RWPE2 (cell line): Measurements from ENCODE around the gene LMNTD1.

ENCODE experiments used
- ATAC-seq: fragments of 200-7000 bp; cut with Tn5 transposase; 3 replicates; pipeline ENCODE4 v1.9.1; 2021; ENCODE audit warnings: low read depth
- DNase-seq: peaks from one replicate; pipeline ENCODE4 v3.0.0-alpha.2; 2020; ENCODE audit warnings: low spot score
- H3K27ac ChIP-seq: fragments of 450-650 bp; 2 replicates; pipeline ENCODE4 v1.5.1; 2017; ENCODE audit warnings: mild to moderate bottlenecking; ENCODE audit not compliant: poor library complexity, severe bottlenecking
- H3K27me3 ChIP-seq: fragments of 250-450 bp; sonication (Bioruptor Pico); 2 replicates; pipeline ENCODE4 v1.5.1; 2021; ENCODE audit warnings: mild to moderate bottlenecking, moderate library complexity; ENCODE audit not compliant: insufficient read depth, poor library complexity, severe bottlenecking
- H3K36me3 ChIP-seq: fragments of 250-450 bp; sonication (Bioruptor Pico); 2 replicates; pipeline ENCODE4 v1.5.1; 2020; ENCODE audit warnings: low read depth, mild to moderate bottlenecking, moderate library complexity
- H3K4me1 ChIP-seq: fragments of 250-450 bp; sonication (Bioruptor Pico); 2 replicates; pipeline ENCODE4 v1.5.1; 2021; ENCODE audit warnings: mild to moderate bottlenecking, moderate library complexity; ENCODE audit not compliant: insufficient read depth, poor library complexity, severe bottlenecking
- H3K4me3 ChIP-seq: fragments of 250-450 bp; sonication (Bioruptor Pico); 2 replicates; pipeline ENCODE4 v1.5.1; 2021; ENCODE audit warnings: mild to moderate bottlenecking, moderate library complexity; ENCODE audit not compliant: severe bottlenecking
- H3K9me3 ChIP-seq: fragments of 250-450 bp; sonication (Bioruptor Pico); 2 replicates; pipeline ENCODE4 v1.5.1; 2021; ENCODE audit warnings: mild to moderate bottlenecking, moderate library complexity; ENCODE audit not compliant: severe bottlenecking
- TF ChIP-seq, protein P1 (sequence below): fragments of 450-650 bp; IDR thresholded peaks from one replicate; pipeline ENCODE4 v1.5.1; 2017; ENCODE audit warnings: mild to moderate bottlenecking, moderate library complexity; ENCODE audit not compliant: poor library complexity, severe bottlenecking

The LMNTD1 gene

DNA sequence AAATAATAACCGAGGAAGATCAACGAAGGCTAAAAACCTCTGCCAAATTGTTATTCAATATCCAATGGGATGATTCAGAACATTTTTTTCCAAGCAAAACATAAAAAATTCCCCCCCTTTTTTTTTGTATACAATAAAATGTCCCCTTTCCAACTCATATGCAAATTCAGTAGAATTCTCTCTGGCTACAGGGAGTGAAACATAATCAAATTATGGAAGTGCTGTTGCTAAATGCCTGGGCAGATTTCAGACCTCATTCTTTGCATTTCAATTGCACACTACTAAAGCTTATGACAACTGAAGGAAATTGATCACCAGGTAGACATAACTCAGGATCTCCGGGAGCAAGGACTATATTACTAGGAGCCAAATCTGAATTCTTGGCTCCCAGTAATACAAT, 51.0 kb downstream of the LMNTD1 start:
- ATAC-seq, result no peak
- H3K4me3 ChIP-seq, result no peak overlapping the region

DNA sequence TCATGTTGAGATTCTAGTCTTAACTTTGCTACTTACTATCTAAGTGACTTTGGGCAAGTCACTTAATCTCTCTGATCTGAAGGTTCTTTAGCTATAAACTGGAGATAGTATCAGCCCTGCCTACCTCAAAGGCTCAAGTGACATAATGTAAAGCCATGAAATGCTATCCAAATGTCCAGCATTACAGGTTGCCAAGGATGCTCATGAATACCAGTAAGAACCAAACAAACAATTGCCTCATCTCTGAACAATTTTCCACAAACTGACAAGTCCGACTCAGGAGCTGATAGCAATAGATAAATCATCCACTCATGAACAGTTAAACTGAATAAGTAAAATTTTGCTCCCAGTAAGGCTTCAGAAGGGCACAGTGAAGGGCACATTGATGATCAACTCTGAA, 51.5 kb downstream of the LMNTD1 start:
- no peaks in the 10 kb centered on the region for H3K4me1 ChIP-seq
- TF ChIP-seq, protein P1, sequence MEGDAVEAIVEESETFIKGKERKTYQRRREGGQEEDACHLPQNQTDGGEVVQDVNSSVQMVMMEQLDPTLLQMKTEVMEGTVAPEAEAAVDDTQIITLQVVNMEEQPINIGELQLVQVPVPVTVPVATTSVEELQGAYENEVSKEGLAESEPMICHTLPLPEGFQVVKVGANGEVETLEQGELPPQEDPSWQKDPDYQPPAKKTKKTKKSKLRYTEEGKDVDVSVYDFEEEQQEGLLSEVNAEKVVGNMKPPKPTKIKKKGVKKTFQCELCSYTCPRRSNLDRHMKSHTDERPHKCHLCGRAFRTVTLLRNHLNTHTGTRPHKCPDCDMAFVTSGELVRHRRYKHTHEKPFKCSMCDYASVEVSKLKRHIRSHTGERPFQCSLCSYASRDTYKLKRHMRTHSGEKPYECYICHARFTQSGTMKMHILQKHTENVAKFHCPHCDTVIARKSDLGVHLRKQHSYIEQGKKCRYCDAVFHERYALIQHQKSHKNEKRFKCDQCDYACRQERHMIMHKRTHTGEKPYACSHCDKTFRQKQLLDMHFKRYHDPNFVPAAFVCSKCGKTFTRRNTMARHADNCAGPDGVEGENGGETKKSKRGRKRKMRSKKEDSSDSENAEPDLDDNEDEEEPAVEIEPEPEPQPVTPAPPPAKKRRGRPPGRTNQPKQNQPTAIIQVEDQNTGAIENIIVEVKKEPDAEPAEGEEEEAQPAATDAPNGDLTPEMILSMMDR, result no peak
- H3K9me3 ChIP-seq, result no peaks in the 10 kb centered on the region
- no peak overlapping the region for H3K27ac ChIP-seq
- DNase-seq (no peak), ATAC-seq (no peak)
- no peaks in the 10 kb centered on the region for H3K36me3 ChIP-seq
- no peaks in the 10 kb centered on the region for H3K27me3 ChIP-seq
- no peak overlapping the region for H3K4me3 ChIP-seq

More for the DNA sequence above, 51.0 kb downstream of the LMNTD1 start:
- Histone ChIP-seq H3K4me1 (no peaks in the 10 kb centered on the region), H3K9me3 (no peaks in the 10 kb centered on the region), H3K27me3 (no peaks in the 10 kb centered on the region), H3K27ac (no peak overlapping the region), H3K36me3 (no peaks in the 10 kb centered on the region)
- TF ChIP-seq, protein P1, result no peak
- DNase-seq, result no peak

DNA sequence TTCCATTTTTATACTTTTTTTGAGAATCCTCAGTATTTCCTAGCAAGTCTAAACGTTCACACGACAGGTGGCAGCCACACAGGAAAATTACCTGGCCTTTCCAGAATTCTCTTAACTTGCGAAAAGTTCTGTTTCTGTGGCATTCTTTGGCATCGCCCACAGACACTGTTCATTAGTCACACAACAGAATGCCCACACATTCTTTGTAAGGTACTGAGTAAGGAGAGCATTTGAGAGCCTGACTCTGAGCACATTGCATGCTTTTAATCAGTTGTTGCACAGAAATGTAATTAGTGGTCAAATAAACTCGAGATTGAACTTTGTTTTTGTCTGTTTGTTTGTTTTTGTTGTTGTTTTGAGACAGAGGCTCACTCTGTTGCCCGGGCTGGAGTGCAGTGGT, 52.4 kb downstream of the LMNTD1 start:
- no peak overlapping the region for H3K4me3 ChIP-seq

DNA sequence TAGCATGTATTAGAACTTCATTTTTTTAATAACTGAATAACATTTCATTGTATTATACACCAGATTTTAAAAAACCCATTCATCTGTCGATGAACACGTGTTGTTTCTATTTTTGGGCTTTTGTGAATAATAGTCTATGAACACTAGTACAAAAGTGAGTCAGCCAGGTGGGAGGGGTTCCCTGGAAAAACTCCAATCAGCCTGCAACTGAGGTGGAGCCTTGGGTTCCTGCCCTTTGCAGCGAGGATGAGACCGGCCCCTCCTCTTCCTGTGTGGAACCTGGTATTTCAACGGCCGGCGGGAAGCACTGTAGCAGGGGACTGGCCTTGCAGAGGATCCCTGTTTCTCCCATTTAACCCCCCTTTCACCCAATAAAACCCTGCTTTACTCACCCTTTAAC, 56.1 kb downstream of the LMNTD1 start:
- Histone ChIP-seq H3K27me3 (no peaks in the 10 kb centered on the region), H3K4me1 (peaks cover 12% of the 10 kb centered on the region), H3K4me3 (no peak overlapping the region), H3K9me3 (no peaks in the 10 kb centered on the region), H3K27ac (no peak overlapping the region), H3K36me3 (no peaks in the 10 kb centered on the region)
- ATAC-seq, result no peak
- no peak for DNase-seq
- TF ChIP-seq, protein P1, result no peak

More for the DNA sequence above, 52.4 kb downstream of the LMNTD1 start:
- Histone ChIP-seq H3K9me3 (no peaks in the 10 kb centered on the region), H3K36me3 (no peaks in the 10 kb centered on the region), H3K27ac (no peak overlapping the region), H3K4me1 (peaks cover 7% of the 10 kb centered on the region), H3K27me3 (no peaks in the 10 kb centered on the region)
- ATAC-seq (0 out of 3 replicates have a peak, but pooled peaks have one; percentile 27), DNase-seq (no peak)
- TF ChIP-seq, protein P1, result no peak

DNA sequence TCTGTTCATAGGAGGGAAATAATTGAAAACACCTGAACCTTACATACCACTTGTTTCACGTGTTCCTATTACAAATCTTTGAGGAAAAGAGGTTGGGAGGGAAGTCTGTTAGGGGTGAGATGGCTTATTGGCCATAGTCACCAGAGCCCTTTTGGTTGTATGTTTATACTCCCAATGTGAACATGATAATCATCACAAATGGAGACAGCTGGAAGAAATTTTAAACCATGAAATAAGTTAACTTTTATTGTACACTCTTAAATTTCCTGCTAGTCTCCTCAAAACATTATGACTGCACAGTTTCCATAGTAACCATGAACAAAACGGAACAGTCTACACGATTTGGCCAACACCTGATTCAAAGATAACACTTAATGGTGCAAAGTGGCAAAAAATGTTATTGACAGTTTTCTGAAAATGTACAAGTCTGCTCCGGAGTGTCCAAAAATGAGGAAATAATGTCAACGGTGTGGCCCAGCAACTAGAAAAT, 56.9 kb downstream of the LMNTD1 start:
- Histone ChIP-seq H3K4me3 (no peak overlapping the region), H3K27ac (peak overlapping the region; percentile 47), H3K27me3 (no peaks in the 10 kb centered on the region), H3K4me1 (peaks cover 12% of the 10 kb centered on the region), H3K9me3 (no peaks in the 10 kb centered on the region), H3K36me3 (no peaks in the 10 kb centered on the region)
- no peak for DNase-seq
- no peak for ATAC-seq
- TF ChIP-seq, protein P1, result no peak
